Neuronal stem cell (in vitro differentiated cells): ENCODE results near the gene FMN2.

Experiments
- DNase-seq: peaks from one replicate; pipeline ENCODE4 v3.0.0-alpha.2; 2013; ENCODE audit warnings: low spot score
- H2AFZ ChIP-seq: one replicate; pipeline ENCODE4 v1.6.1; 2013; ENCODE audit warnings: mild to moderate bottlenecking, low read length, inconsistent platforms
- H2AK5ac ChIP-seq: 2 replicates; pipeline ENCODE4 v1.6.1; 2013; ENCODE audit warnings: low read depth, mild to moderate bottlenecking, inconsistent platforms, low read length, moderate library complexity, mixed read lengths
- H2BK120ac ChIP-seq: 2 replicates; pipeline ENCODE4 v1.6.1; 2013; ENCODE audit warnings: low read depth, mild to moderate bottlenecking, inconsistent platforms, low read length, moderate library complexity, mixed read lengths
- H2BK12ac ChIP-seq: one replicate; pipeline ENCODE4 v1.6.1; 2013; ENCODE audit warnings: low read length, inconsistent platforms
- H2BK15ac ChIP-seq: 2 replicates; pipeline ENCODE4 v1.6.1; 2013; ENCODE audit warnings: mild to moderate bottlenecking, low read length, inconsistent platforms, mixed read lengths
- H2BK5ac ChIP-seq: one replicate; pipeline ENCODE4 v1.6.1; 2013; ENCODE audit warnings: inconsistent platforms, mild to moderate bottlenecking, low read length, moderate library complexity
- H3K14ac ChIP-seq: one replicate; pipeline ENCODE4 v1.6.1; 2013; ENCODE audit warnings: low read length, inconsistent platforms
- H3K18ac ChIP-seq: 2 replicates; pipeline ENCODE4 v1.6.1; 2013; ENCODE audit warnings: low read length, inconsistent platforms
- H3K23ac ChIP-seq: 2 replicates; pipeline ENCODE4 v1.6.1; 2013; ENCODE audit warnings: low read depth, mild to moderate bottlenecking, mixed read lengths, low read length, inconsistent platforms; ENCODE audit not compliant: poor library complexity
- H3K27ac ChIP-seq: replicated peaks from 3 replicates; pipeline ENCODE4 v1.5.1; 2013; ENCODE audit warnings: low read length, inconsistent platforms
- H3K27me3 ChIP-seq, 3 experiments: 2 replicates each; pipeline ENCODE4 v1.6.1; 2013; ENCODE audit warnings: low read length in 3 of 3, mild to moderate bottlenecking in 2 of 3, inconsistent platforms in 1 of 3, low read depth in 1 of 3, mixed read lengths in 1 of 3, moderate library complexity in 1 of 3; ENCODE audit not compliant: control insufficient read depth in 3 of 3, insufficient read depth in 3 of 3
- H3K36me3 ChIP-seq, 2 donors: replicated peaks in 1 of 2; 2 replicates each; pipeline ENCODE4 v1.6.1; 2013; ENCODE audit warnings: low read length in 2 of 2; ENCODE audit not compliant: control insufficient read depth in 2 of 2, insufficient read depth in 2 of 2
- H3K4ac ChIP-seq: 2 replicates; pipeline ENCODE4 v1.6.1; 2013; ENCODE audit warnings: inconsistent platforms, mild to moderate bottlenecking, low read length, moderate library complexity
- H3K4me1 ChIP-seq, 2 donors: 1 replicate in 1 of 2; 2 replicates in 1 of 2; pipeline ENCODE4 v1.6.1; 2013; ENCODE audit warnings: low read length in 2 of 2, low read depth in 1 of 2; ENCODE audit not compliant: control insufficient read depth in 2 of 2, insufficient read depth in 1 of 2
- H3K4me2 ChIP-seq: one replicate; pipeline ENCODE4 v1.6.1; 2013; ENCODE audit warnings: mild to moderate bottlenecking, low read length, inconsistent platforms; ENCODE audit not compliant: insufficient read depth, poor library complexity, severe bottlenecking
- H3K4me3 ChIP-seq, 2 donors: 2 replicates each; pipeline ENCODE4 v1.5.1; 2013; ENCODE audit warnings: low read length in 2 of 2, mild to moderate bottlenecking in 2 of 2, inconsistent platforms in 1 of 2, moderate library complexity in 1 of 2
- H3K79me1 ChIP-seq: one replicate; pipeline ENCODE4 v1.6.1; 2013; ENCODE audit warnings: low read depth, mild to moderate bottlenecking, inconsistent platforms, low read length, moderate library complexity
- H3K9ac ChIP-seq: one replicate; pipeline ENCODE4 v1.6.1; 2013; ENCODE audit warnings: mild to moderate bottlenecking, low read depth, low read length, inconsistent platforms; ENCODE audit not compliant: poor library complexity
- H3K9me3 ChIP-seq, 2 donors: replicated peaks in 1 of 2; 2 replicates each; pipeline versions ENCODE3 to v1.6.1; 2013; ENCODE audit warnings: low read length in 2 of 2, mild to moderate bottlenecking in 2 of 2, inconsistent platforms in 1 of 2, low read depth in 1 of 2, mixed read lengths in 1 of 2, moderate library complexity in 1 of 2; ENCODE audit not compliant: control insufficient read depth in 2 of 2, insufficient read depth in 1 of 2
- H4K8ac ChIP-seq: one replicate; pipeline ENCODE4 v1.6.1; 2013; ENCODE audit warnings: low read depth, mild to moderate bottlenecking, inconsistent platforms, low read length, moderate library complexity
- H4K91ac ChIP-seq: one replicate; pipeline ENCODE4 v1.6.1; 2013; ENCODE audit warnings: low read length, low read depth, mild to moderate bottlenecking, inconsistent platforms; ENCODE audit not compliant: poor library complexity
- WGBS, 2 donors: extraction: QIAGEN DNeasy Blood & Tissue Kit; methylation state at CpG; one replicate each; pipeline ENCODE4 v1.1.7; 2013; ENCODE audit warnings: missing lambda C conversion rate in 2 of 2, mixed read lengths in 1 of 2; ENCODE audit not compliant: insufficient read length in 2 of 2, insufficient replicate concordance in 1 of 2; ENCODE audit errors: extremely low coverage in 2 of 2; 5-methylcytosine and 5-hydroxymethylcytosine counted together

FMN2 gene

GRCh38 chr1:240387051-240387450 is 295.4 kb downstream of the FMN2 start:
- Histone ChIP-seq H3K27me3 (no peaks in the 10 kb centered on the region), H2BK12ac (no peak overlapping the region), H4K8ac (no peak overlapping the region), H3K27ac (no peak overlapping the region), H3K14ac (no peak overlapping the region), H3K79me1 (no peaks in the 10 kb centered on the region), H3K9me3 (peaks cover 0 to 7% of the 10 kb centered on the region in 2 donors), H3K4me2 (no peak overlapping the region), H2AK5ac (no peak overlapping the region), H3K4ac (no peak overlapping the region), H3K23ac (no peak overlapping the region), H3K4me3 (no peak overlapping the region), H2BK5ac (no peak overlapping the region), H2BK120ac (no peak overlapping the region), H2BK15ac (no peak overlapping the region), H3K36me3 (no peaks in the 10 kb centered on the region), H3K18ac (no peak overlapping the region), H4K91ac (no peak overlapping the region), H3K4me1 (no peaks in the 10 kb centered on the region), H2AFZ (no peak overlapping the region), H3K9ac (no peak overlapping the region)
- no peak for DNase-seq
- WGBS, 2 donors, result no CpG with 5 or more reads among the region's 2 CpGs

GRCh38 chr1:240391660-240392260 is 300.1 kb downstream of the FMN2 start:
- Histone ChIP-seq H3K4ac (no peak overlapping the region), H3K9me3 (no peaks in the 10 kb centered on the region), H3K27me3 (no peaks in the 10 kb centered on the region), H3K4me3 (no peak overlapping the region), H2AK5ac (no peak overlapping the region), H3K27ac (no peak overlapping the region), H2BK12ac (no peak overlapping the region), H2BK5ac (no peak overlapping the region), H3K9ac (no peak overlapping the region), H2AFZ (no peak overlapping the region), H3K79me1 (no peaks in the 10 kb centered on the region), H3K18ac (no peak overlapping the region), H3K4me2 (no peak overlapping the region), H4K91ac (no peak overlapping the region), H3K14ac (no peak overlapping the region), H2BK15ac (no peak overlapping the region), H4K8ac (no peak overlapping the region), H3K36me3 (peaks cover 0 to 6% of the 10 kb centered on the region in 2 donors), H2BK120ac (no peak overlapping the region), H3K4me1 (no peaks in the 10 kb centered on the region), H3K23ac (no peak overlapping the region)
- no CpG with 5 or more reads among the region's 2 CpGs for WGBS, 2 donors
- DNase-seq, result no peak

- no peak overlapping the region for H4K8ac ChIP-seq
- H3K4me1 ChIP-seq, result no peaks in the 10 kb centered on the region
- H3K79me1 ChIP-seq, result no peaks in the 10 kb centered on the region
- H3K4ac ChIP-seq, result no peak overlapping the region
- H3K9me3 ChIP-seq, result no peaks in the 10 kb centered on the region
- no peak overlapping the region for H2BK15ac ChIP-seq
- no peak overlapping the region for H3K14ac ChIP-seq
- no peak overlapping the region for H2AK5ac ChIP-seq
- H3K27ac ChIP-seq, result no peak overlapping the region
- H3K23ac ChIP-seq, result no peak overlapping the region
- H3K4me3 ChIP-seq, result no peak overlapping the region
- DNase-seq, result no peak
- H2BK5ac ChIP-seq, result no peak overlapping the region
- no peak overlapping the region for H2BK12ac ChIP-seq
- WGBS, 2 donors, result no CpG with 5 or more reads among the region's 4 CpGs
- H3K4me2 ChIP-seq, result no peak overlapping the region
- no peaks in the 10 kb centered on the region for H3K27me3 ChIP-seq
- H4K91ac ChIP-seq, result no peak overlapping the region
- peaks cover 0 to 6% of the 10 kb centered on the region in 2 donors for H3K36me3 ChIP-seq
- H2BK120ac ChIP-seq, result no peak overlapping the region
- no peak overlapping the region for H2AFZ ChIP-seq
- no peak overlapping the region for H3K9ac ChIP-seq
- H3K18ac ChIP-seq, result no peak overlapping the region
These were observed 302.7 kb downstream of the FMN2 start for GRCh38 chr1:240394353-240394752.

- Histone ChIP-seq H2AK5ac (no peak overlapping the region), H3K27me3 (no peaks in the 10 kb centered on the region), H3K27ac (no peak overlapping the region), H3K23ac (no peak overlapping the region), H3K14ac (no peak overlapping the region), H3K9ac (no peak overlapping the region), H2BK5ac (no peak overlapping the region), H4K8ac (no peak overlapping the region), H4K91ac (no peak overlapping the region), H2AFZ (no peak overlapping the region), H3K4me2 (no peak overlapping the region), H2BK15ac (no peak overlapping the region), H2BK12ac (no peak overlapping the region), H3K79me1 (no peaks in the 10 kb centered on the region), H2BK120ac (no peak overlapping the region), H3K4me3 (no peak overlapping the region), H3K4ac (no peak overlapping the region), H3K4me1 (peaks cover 0 to 2% of the 10 kb centered on the region in 2 donors), H3K18ac (no peak overlapping the region), H3K36me3 (peaks cover 0 to 6% of the 10 kb centered on the region in 2 donors), H3K9me3 (no peaks in the 10 kb centered on the region)
- no peak for DNase-seq
- WGBS, 2 donors, result no CpG with 5 or more reads among the region's 1 CpG
These were observed 303.7 kb downstream of the FMN2 start for GRCh38 chr1:240395336-240395735.
